Chondrocyte (in vitro differentiated cells): ENCODE data around the gene ASB15. TPM values are rescaled to one million over a fixed set of nuclear protein-coding genes. Genes with fewer than 3 reads are reported as not detected.
"Not testable (repeated sequence)": the region's sequence is repeated elsewhere in the genome, so short reads cannot be mapped to it uniquely, and the experiment has no call there.

ENCODE experiments used
- DNase-seq: peaks from one replicate; pipeline ENCODE4 v3.0.0; 2021; ENCODE audit warnings: mixed read lengths, low spot score
- H3K27ac Mint-ChIP-seq: one replicate; pipeline ENCODE4 v1.8.0; 2021; ENCODE audit warnings: mild to moderate bottlenecking, moderate library complexity, mixed read lengths; ENCODE audit not compliant: unreplicated experiment
- H3K27me3 Mint-ChIP-seq: 2 replicates; pipeline ENCODE4 v1.8.0; 2021; ENCODE audit warnings: low read depth, mixed read lengths
- H3K36me3 Mint-ChIP-seq: 2 replicates; pipeline ENCODE4 v1.8.0; 2021; ENCODE audit warnings: low read depth, mixed read lengths
- H3K4me1 Mint-ChIP-seq: 2 replicates; pipeline ENCODE4 v1.8.0; 2021; ENCODE audit warnings: low read depth, mild to moderate bottlenecking, mixed read lengths
- H3K4me3 Mint-ChIP-seq: one replicate; pipeline ENCODE4 v1.8.0; 2021; ENCODE audit warnings: mild to moderate bottlenecking, moderate library complexity, mixed read lengths; ENCODE audit not compliant: unreplicated experiment
- H3K9me3 Mint-ChIP-seq: 2 replicates; pipeline ENCODE4 v1.8.0; 2021; ENCODE audit warnings: low read depth, mixed read lengths
- CTCF ChIP-seq: fragments of 200-600 bp; sonication (generic); IDR thresholded peaks from 2 replicates; pipeline ENCODE4 v1.5.0; 2021; ENCODE audit warnings: antibody characterized with exemption, mild to moderate bottlenecking, moderate library complexity
- total RNA-seq: library from RNA; stranded (reverse); gene quantifications from 3 replicates; pipeline ENCODE4 v1.2.1, GENCODE V29; 2021

The ASB15 gene
- total RNA-seq, 1 donor from 2014 or later: not detected

- no peaks in the 10 kb centered on the region for H3K27me3 Mint-ChIP-seq
- no peak for TF ChIP-seq CTCF
Observed at GRCh38 chr7:123627851-123628250, 26.2 kb downstream of the ASB15 start.

GRCh38 chr7:123628829-123629228 is 27.2 kb downstream of the ASB15 start:
- no peaks in the 10 kb centered on the region for H3K27me3 Mint-ChIP-seq
- H3K4me3 Mint-ChIP-seq: no peak overlapping the region
- no peak for TF ChIP-seq CTCF
- H3K9me3 Mint-ChIP-seq: no peaks in the 10 kb centered on the region
- no peak overlapping the region for H3K27ac Mint-ChIP-seq
- DNase-seq: no peak
- peaks cover 6% of the 10 kb centered on the region for H3K4me1 Mint-ChIP-seq
- no peaks in the 10 kb centered on the region for H3K36me3 Mint-ChIP-seq

More at GRCh38 chr7:123627851-123628250, 26.2 kb downstream of the ASB15 start:
- no peaks in the 10 kb centered on the region for H3K4me1 Mint-ChIP-seq
- H3K36me3 Mint-ChIP-seq: no peaks in the 10 kb centered on the region
- H3K27ac Mint-ChIP-seq: no peak overlapping the region
- no peaks in the 10 kb centered on the region for H3K9me3 Mint-ChIP-seq
- DNase-seq: no peak
- no peak overlapping the region for H3K4me3 Mint-ChIP-seq

- Mint-ChIP-seq H3K4me3 (no peak overlapping the region), H3K36me3 (no peaks in the 10 kb centered on the region), H3K27me3 (no peaks in the 10 kb centered on the region), H3K27ac (no peak overlapping the region), H3K4me1 (peaks cover 10% of the 10 kb centered on the region), H3K9me3 (no peaks in the 10 kb centered on the region)
- TF ChIP-seq CTCF: no peak
- DNase-seq: no peak
Observed at GRCh38 chr7:123629281-123629680, 27.7 kb downstream of the ASB15 start.

GRCh38 chr7:123632808-123633207 is 31.2 kb downstream of the ASB15 start:
- H3K9me3 Mint-ChIP-seq: no peaks in the 10 kb centered on the region
- no peaks in the 10 kb centered on the region for H3K27me3 Mint-ChIP-seq
- TF ChIP-seq CTCF: no peak
- no peak overlapping the region for H3K27ac Mint-ChIP-seq
- no peak for DNase-seq
- peaks cover 10% of the 10 kb centered on the region for H3K4me1 Mint-ChIP-seq
- no peak overlapping the region for H3K4me3 Mint-ChIP-seq
- H3K36me3 Mint-ChIP-seq: no peaks in the 10 kb centered on the region

GRCh38 chr7:123633553-123633952 is 31.9 kb downstream of the ASB15 start:
- Mint-ChIP-seq H3K4me3 (no peak overlapping the region), H3K36me3 (no peaks in the 10 kb centered on the region), H3K4me1 (peaks cover 10% of the 10 kb centered on the region), H3K27me3 (no peaks in the 10 kb centered on the region), H3K9me3 (no peaks in the 10 kb centered on the region), H3K27ac (no peak overlapping the region)
- no peak for TF ChIP-seq CTCF
- DNase-seq: no peak

GRCh38 chr7:123634011-123634573 is 32.5 kb downstream of the ASB15 start:
- not testable (repeated sequence) for H3K9me3 Mint-ChIP-seq, H3K36me3 Mint-ChIP-seq, H3K27me3 Mint-ChIP-seq, H3K4me1 Mint-ChIP-seq, H3K4me3 Mint-ChIP-seq, H3K27ac Mint-ChIP-seq, DNase-seq
